T-helper 2 cell treated with Interferon-gamma antibody and Interleukin-4, amounts not matched to agents 100 ng/mL and 5 ng/mL, for 36 hours (primary cell): ENCODE data around the gene MDK. TPM values are rescaled to one million over a fixed set of nuclear protein-coding genes. Genes with fewer than 3 reads are reported as not detected.

Source experiments
- intact Hi-C: fragments of 100-400 bp; cut with micrococcal nuclease; formaldehyde crosslinking; loops from one replicate; pipeline ENCODE4 v1.15.1; 2023
- total RNA-seq: library from RNA; stranded (reverse); gene quantifications from 2 replicates; pipeline ENCODE4 v1.2.3, GENCODE V29; 2022

The MDK gene, protein sequence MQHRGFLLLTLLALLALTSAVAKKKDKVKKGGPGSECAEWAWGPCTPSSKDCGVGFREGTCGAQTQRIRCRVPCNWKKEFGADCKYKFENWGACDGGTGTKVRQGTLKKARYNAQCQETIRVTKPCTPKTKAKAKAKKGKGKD
- 3.0 and 4.4 TPM in 2 replicates for total RNA-seq

DNA sequence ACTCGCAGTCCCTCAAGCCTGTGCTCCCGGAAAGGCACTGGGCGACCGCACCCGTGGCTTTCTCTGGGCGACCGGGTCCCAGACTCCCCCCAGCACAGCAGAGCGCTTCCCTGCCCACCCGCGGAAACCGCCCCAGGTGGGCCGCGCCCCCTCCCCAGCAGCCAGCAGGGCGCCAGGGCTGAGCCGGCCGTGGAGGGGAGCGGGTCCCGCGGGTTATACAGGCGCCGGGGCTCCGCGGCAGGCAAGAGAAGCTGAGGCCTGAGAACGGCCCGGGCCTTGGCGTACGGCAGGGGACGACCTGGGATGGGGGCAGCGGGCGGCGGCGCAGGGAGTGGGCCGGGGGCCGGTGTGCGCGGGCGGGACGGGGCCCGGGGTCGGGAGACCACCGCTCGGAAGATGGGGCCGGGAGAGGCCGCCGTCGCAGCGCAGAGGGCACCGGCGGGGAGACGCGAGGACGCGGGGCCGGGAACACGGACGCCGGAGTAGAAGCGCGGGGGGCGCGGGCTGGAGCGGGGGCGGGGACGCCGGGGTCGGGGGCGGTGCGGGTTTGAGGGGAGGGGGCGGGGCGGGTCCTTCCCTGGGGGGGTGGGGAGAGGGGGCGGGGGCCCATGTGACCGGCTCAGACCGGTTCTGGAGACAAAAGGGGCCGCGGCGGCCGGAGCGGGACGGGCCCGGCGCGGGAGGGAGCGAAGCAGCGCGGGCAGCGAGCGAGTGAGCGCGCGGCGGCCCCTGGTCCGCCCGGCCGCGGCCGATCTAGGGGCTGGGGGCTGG, at the start of gene MDK:
TSS of gene MDK (plus strand) at position 622 of the 771 bp plus-strand sequence. CDS start 389 bp downstream, outside the sequence.
- intact Hi-C loops: no loop called here

GRCh38 chr11:46332093-46332567, 49.3 kb upstream of the MDK start:
- intact Hi-C loops: no loop called here

GRCh38 chr11:46332568-46333393, 48.7 kb upstream of the MDK start:
- intact Hi-C loops: no loop called here

DNA sequence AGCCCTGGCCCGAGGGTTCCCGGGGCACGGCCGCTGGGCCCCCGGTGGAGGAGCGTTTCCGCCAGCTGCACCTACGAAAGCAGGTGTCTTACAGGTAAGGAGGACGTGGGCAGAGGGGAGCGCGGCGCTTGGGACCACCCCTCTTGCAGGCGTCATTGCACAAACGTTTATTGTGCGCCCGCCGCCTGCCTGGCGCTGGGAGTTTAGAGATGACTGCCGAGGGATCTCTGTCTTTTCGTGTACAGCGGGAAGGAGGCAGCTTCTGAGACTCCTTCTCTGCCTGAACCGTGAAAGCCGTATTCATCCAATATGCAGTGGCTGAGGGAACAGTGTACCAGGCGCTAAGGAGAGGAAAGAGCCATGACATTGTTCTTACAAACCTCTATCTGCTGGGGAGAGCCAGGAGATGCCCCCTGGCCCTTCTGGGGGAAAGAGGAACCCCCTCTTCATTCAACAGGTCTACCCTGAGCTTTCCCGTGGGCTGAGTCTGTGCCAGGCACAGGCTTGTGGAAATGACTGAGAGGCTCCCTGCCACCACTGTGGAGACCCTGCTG, 48.0 kb upstream of the MDK start:
- intact Hi-C loops: no loop called here

- intact Hi-C loops: no loop called here
Observed at GRCh38 chr11:46334211-46334610, 47.3 kb upstream of the MDK start.

GRCh38 chr11:46335271-46335670, 46.2 kb upstream of the MDK start:
- intact Hi-C loops: no loop called here

GRCh38 chr11:46335890-46336562, 45.4 kb upstream of the MDK start:
- intact Hi-C loops: no loop called here

DNA sequence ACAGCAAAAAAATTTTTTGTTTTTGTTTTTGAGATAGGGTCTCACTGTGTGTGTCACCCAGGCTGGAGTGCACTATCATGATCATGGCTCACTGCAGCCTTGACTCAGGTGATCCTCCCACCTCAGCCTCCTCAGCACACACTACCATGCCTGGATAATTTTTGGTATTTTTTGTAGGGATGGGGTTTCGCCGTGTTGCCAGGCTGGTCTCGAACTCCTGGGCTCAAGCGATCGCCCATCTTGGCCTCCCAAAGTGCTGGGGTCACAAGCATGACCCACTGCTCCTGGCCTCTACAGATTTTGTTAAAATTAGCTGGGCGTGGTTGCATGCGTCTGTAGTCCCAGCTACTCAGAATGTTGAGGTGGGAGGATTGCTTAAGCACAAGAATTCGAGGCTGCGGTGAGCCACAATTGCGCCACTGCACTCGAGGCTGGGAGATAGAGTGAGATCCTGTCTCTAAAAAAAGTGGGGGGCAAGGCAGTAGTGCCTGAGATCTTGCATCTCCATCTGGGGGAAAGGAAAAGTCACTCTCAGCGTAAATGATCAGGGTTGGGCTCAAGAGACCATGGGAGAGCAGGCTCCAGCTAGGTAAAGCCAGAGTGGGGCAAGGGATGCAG, 44.8 kb upstream of the MDK start:
- intact Hi-C loops: no loop called here

GRCh38 chr11:46337626-46338345, 43.7 kb upstream of the MDK start:
- intact Hi-C loops: no loop called here

DNA sequence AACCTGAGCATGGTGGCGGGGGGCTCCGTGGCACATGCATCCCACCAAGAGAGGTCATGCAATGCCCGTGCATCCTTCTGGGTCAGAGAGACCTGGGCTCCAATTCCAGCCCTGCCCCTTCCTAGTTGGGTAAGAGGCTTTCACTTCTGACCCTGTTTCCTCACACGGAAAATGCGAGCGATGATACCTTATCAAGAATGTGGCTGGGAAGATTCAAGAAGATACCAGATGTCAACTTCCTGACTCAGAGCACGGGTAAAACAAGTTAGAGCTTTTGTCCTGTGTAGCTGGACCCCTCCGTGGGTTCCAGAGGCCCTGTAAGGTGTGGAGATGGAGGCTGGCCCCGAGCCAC, 42.9 kb upstream of the MDK start:
- intact Hi-C loops: no loop called here

DNA sequence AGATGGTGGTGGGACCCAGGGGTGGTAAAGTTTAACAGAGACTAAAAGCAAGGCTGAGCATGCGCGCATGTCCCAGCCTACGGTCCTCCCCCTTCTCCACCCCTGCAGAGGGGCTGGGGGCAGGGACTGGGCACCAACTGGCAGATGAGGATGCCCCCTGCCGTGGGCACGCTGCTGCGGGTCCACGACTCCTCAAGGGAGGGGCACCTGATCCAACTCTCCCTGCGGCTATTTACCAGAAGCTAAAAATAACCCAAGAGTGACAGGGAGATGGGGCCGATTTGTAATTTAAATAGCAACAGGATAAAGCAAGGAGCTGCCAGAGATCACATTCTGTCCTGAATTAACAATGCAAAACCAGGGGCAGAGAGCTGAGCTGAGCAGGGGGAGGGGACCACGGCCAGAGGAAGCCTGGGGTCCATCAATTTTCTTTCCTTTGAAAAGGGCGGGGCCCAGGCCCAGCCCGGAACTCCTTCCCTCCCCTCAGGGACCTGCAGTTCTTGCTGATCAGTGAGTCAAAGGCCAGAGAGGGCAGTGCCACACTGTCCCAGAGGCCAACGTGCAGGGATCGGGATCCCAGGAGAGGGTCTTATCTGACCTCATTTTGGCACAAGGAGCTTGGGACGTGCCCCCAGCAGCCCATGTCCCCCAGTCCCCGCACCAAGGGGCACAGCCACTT, 42.3 kb upstream of the MDK start:
- intact Hi-C loops: no loop called here

DNA sequence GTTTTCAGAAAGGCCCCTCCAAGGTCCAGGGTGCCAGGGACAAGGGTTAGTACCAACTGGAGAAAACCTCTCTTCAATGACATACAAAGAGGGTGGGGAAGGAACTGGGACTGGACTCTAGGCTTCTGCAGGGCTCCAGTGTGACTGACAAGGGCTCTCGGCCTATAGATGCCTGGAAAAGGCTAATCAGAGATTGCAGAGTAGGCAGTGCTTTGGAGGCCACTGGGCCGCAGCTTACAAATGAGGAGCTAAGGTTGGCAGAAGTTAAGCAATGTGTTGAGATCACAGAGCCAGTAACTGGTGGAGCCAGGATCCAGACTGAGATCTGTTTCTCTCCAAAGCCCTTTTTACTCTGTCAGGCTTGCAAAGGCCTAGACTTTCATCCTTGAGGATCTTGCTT, 41.7 kb upstream of the MDK start:
- intact Hi-C loops: no loop called here

- intact Hi-C loops: no loop called here
Observed at GRCh38 chr11:46341454-46341853, 40.0 kb upstream of the MDK start.

- intact Hi-C loops: no loop called here
Observed at GRCh38 chr11:46342239-46342638, 39.2 kb upstream of the MDK start.

DNA sequence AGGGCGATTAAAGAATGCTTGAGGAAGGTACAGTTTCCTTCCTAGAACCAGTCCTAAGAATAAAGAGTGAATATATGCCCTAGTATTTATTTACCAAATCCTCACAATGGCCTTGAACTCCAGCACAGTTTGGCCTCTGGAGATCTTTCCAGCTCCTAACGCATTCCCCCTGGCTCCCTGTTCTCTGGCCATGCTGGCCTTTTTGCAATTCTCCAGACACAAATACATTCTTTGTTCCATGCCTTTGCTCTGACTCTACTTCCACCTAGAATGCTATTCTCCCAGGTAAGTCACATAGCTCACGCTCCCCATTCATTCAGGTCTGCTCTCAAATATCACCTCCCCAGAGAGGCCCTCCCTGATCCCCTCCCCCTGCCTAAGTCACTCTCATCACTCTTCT, 37.9 kb upstream of the MDK start:
- intact Hi-C loops: no loop called here

DNA sequence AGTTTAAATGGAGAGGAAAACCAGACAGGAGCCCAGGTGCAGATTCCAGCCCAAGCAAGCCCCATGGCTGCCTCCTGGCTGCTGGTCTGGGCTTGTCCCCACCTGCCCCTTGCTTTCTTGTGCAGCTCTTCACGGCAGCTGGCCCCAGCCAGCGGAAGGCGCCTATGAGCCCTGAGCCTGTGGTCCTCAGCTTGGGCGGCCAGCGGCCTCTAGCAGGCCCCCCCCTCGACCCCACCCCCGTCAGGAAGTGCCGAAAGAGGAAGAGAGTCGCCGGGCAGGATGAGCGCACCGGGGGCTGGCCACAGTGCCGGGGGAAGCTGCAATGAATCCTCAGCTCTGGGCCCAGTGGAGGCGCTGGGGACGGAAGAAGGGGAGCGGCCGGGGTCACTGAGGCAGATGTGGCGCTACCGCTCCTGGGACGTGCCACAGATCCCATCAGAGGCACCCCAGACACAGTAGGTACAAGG, 36.3 kb upstream of the MDK start:
- intact Hi-C loops: loop anchor here (5.0 kb wide), 1 partner anchor 357 kb away; the partner anchor contains the start of genes ARHGAP1 and ZNF408

DNA sequence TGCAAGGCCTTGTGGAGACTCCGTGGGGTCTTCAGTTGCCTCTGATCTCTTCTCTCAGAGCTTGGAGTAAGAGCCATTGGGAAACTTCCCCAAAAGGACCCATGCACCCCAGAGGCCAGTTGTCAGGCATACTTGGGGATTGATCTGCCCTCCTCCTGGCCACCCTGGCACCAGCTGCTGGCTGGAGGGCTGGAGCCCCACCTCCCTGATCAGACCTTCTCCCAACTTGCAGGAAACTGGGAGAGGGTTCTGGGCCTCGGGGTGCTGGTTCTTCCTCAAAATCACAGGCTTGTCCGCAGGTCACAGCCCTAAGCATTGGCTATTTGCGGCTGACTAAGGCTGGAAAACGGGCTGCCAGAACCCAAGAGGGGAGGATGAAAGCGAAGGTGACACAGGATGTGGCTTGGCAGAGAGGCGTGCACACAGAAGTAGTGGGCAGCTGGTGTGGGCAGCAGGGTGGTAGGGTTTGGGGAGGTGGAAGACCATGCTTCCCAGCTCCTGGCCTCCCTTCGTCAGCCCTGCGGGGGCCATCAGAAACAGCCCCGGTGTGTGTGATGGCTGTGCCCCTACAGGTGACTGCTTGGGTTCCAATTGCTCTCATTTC, 35.5 kb upstream of the MDK start:
- intact Hi-C loops: loop anchor here (1.0 to 5.0 kb wide), 6 partner anchors 15 to 427 kb away; partner anchors contain the start of genes ARHGAP1 and ZNF408

DNA sequence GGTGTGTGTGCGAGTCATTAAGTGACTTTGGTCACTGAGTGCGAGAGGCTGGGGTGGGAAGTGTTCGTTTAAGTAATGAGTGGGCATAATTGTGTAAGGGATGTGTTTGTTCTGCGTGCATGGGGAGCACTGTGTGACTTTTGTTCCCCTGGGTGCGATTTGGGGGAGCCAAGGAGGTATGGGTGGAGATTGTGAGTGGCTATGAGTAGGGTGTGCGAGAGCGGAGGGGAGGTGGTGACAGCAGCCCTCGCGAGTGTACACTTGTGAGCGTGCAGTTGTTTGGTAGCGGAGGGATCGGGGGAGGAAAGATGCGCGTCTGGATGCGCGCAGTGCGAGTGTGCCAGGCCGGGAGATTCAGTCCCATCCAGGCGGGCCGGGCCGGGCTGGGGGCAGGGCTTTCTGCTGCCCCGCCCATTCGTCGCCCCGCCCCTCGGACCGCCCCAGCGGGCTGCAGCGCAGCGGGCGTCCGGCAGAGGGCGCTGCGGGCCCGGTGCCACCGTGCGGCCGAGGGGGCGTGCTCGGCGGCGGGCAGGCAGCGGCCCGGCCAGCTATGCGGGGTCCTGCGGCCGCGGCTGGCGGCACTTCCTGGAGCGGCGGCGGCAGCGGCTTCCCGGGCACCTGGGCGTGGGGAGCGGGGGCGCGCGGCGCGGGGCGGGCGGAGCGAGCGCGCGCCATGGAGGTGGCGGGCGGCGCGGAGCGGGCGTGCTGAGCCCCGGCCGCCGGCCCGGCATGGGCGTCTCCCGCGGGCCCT, 34.4 kb upstream of the MDK start, which contains the start of gene DGKZ:
TSS of gene DGKZ (plus strand) at position 578 of the 751 bp plus-strand sequence. CDS start 197 bp downstream, outside the sequence.
- intact Hi-C loops: loop anchor here (1.0 to 5.0 kb wide), 6 partner anchors 14 to 428 kb away; partner anchors contain the start of genes ARHGAP1 and ZNF408
